PC-9 (cell line): ENCODE results near the gene SUCO.

Experiments used
- CTCF ChIP-seq: fragments of 200-600 bp; sonication (generic); conservative IDR thresholded peaks from 2 replicates; pipeline ENCODE4 v1.6.1; 2017; ENCODE audit warnings: mixed run types, antibody characterized with exemption, mild to moderate bottlenecking, moderate library complexity
- EZH2 ChIP-seq: fragments of 200-600 bp; sonication (generic); IDR thresholded peaks from 2 replicates; pipeline ENCODE4 v1.8.0; 2017; ENCODE audit warnings: antibody characterized with exemption, low read depth

- no peak for TF ChIP-seq EZH2
- no peak for TF ChIP-seq CTCF
Measured at GRCh38 chr1:172585348-172585747, 52.4 kb downstream of the SUCO start.
